MM.1S (cell line): ENCODE data around the gene CORO7.

ENCODE experiments used
- DNase-seq: peaks from one replicate; pipeline ENCODE4 v3.0.0-alpha.2; 2015
- H2AFZ ChIP-seq: fragments of 300-600 bp; sonication (generic); 2 replicates; pipeline ENCODE4 v1.6.0; 2016; ENCODE audit warnings: antibody characterized with exemption, low read length
- H3F3A ChIP-seq: fragments of 300-600 bp; sonication (generic); 2 replicates; pipeline ENCODE4 v1.6.1; 2016; ENCODE audit warnings: mild to moderate bottlenecking, antibody characterized with exemption, low read length, moderate library complexity, mixed read lengths; ENCODE audit not compliant: insufficient read depth
- H3K27ac ChIP-seq: fragments of 300-600 bp; sonication (generic); 2 replicates; pipeline ENCODE4 v1.5.1; 2016; ENCODE audit warnings: mild to moderate bottlenecking, low read length
- H3K27me3 ChIP-seq: fragments of 300-600 bp; sonication (generic); replicated peaks from 2 replicates; pipeline ENCODE4 v1.6.0; 2016; ENCODE audit warnings: low read length; ENCODE audit not compliant: insufficient read depth
- H3K36me3 ChIP-seq: fragments of 300-600 bp; sonication (generic); replicated peaks from 2 replicates; pipeline ENCODE4 v1.6.1; 2016; ENCODE audit warnings: mild to moderate bottlenecking, low read length, mixed read lengths; ENCODE audit not compliant: insufficient read depth
- H3K4me1 ChIP-seq: fragments of 300-600 bp; sonication (generic); 2 replicates; pipeline ENCODE4 v1.6.1; 2016; ENCODE audit warnings: low read length, mixed read lengths
- H3K4me2 ChIP-seq: fragments of 300-600 bp; sonication (generic); 2 replicates; pipeline ENCODE4 v1.6.0; 2016; ENCODE audit warnings: low read depth, low read length
- H3K4me3 ChIP-seq: fragments of 300-600 bp; sonication (generic); 2 replicates; pipeline ENCODE4 v1.5.1; 2016; ENCODE audit warnings: low read length, mixed read lengths
- H3K79me2 ChIP-seq: fragments of 300-600 bp; sonication (generic); 2 replicates; pipeline ENCODE4 v1.6.1; 2016; ENCODE audit warnings: mixed run types, low read length, mixed read lengths
- H3K9ac ChIP-seq: fragments of 300-600 bp; sonication (generic); 2 replicates; pipeline ENCODE4 v1.6.1; 2016; ENCODE audit warnings: low read length, mixed read lengths
- H3K9me2 ChIP-seq: fragments of 300-600 bp; sonication (generic); replicated peaks from 2 replicates; pipeline ENCODE4 v1.6.1; 2016; ENCODE audit warnings: mild to moderate bottlenecking, low read length, mixed read lengths; ENCODE audit not compliant: insufficient read depth
- H3K9me3 ChIP-seq: fragments of 300-600 bp; sonication (generic); replicated peaks from 2 replicates; pipeline ENCODE4 v1.6.1; 2016; ENCODE audit warnings: mild to moderate bottlenecking, low read length, mixed read lengths; ENCODE audit not compliant: insufficient read depth
- H4K20me1 ChIP-seq: fragments of 300-600 bp; sonication (generic); 2 replicates; pipeline ENCODE4 v1.6.1; 2016; ENCODE audit warnings: mild to moderate bottlenecking, low read length, moderate library complexity, mixed read lengths; ENCODE audit not compliant: insufficient read depth
- EZH2 ChIP-seq: fragments of 300-600 bp; sonication (generic); optimal IDR thresholded peaks from 2 replicates; pipeline ENCODE3; 2017; ENCODE audit warnings: low read depth, mild to moderate bottlenecking, antibody characterized with exemption, low read length, mixed read lengths
- EZH2phosphoT487 ChIP-seq: fragments of 300-600 bp; sonication (generic); IDR thresholded peaks from 2 replicates; pipeline ENCODE4 v1.6.1; 2018; ENCODE audit warnings: antibody characterized with exemption, low read length
- TF ChIP-seq, protein P1 (sequence below): fragments of 300-600 bp; sonication (generic); IDR thresholded peaks from 2 replicates; pipeline ENCODE4 v1.5.1; 2016; ENCODE audit warnings: antibody characterized with exemption, low read length, mixed read lengths

Gene CORO7

GRCh38 chr16:4402439-4403132 is 13.8 kb downstream of the CORO7 start:
- TF ChIP-seq EZH2phosphoT487, result no peak
- TF ChIP-seq, protein P1, sequence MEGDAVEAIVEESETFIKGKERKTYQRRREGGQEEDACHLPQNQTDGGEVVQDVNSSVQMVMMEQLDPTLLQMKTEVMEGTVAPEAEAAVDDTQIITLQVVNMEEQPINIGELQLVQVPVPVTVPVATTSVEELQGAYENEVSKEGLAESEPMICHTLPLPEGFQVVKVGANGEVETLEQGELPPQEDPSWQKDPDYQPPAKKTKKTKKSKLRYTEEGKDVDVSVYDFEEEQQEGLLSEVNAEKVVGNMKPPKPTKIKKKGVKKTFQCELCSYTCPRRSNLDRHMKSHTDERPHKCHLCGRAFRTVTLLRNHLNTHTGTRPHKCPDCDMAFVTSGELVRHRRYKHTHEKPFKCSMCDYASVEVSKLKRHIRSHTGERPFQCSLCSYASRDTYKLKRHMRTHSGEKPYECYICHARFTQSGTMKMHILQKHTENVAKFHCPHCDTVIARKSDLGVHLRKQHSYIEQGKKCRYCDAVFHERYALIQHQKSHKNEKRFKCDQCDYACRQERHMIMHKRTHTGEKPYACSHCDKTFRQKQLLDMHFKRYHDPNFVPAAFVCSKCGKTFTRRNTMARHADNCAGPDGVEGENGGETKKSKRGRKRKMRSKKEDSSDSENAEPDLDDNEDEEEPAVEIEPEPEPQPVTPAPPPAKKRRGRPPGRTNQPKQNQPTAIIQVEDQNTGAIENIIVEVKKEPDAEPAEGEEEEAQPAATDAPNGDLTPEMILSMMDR, result peak; percentile 53
- no peak overlapping the region for H3K9ac ChIP-seq
- H3K4me2 ChIP-seq, result no peak overlapping the region

DNA sequence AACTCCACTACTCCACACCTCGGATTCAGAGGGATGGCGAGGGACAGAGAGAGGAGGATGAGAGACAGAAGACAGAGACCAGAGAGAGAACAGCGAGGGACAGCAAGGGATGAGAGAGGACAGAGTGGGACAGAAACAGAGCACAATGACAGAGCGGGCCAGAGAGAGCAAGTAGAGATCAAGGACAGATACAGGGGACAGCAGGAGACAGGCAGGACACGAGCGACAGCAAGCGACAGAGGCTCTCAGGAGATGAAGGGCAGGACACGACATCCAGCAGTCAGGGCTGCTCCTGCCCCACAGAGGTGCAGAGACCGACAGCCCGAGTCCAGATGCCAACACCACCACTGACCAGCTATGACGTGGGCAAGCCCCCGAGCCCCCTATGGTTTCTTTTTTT is 14.9 kb downstream of the CORO7 start:
- Histone ChIP-seq H3K79me2 (peaks cover 52% of the 10 kb centered on the region), H3K36me3 (no peaks in the 10 kb centered on the region; the same call in 1 of the 2 replicates)

More at GRCh38 chr16:4402439-4403132, 13.8 kb downstream of the CORO7 start:
- DNase-seq, result no peak
- Histone ChIP-seq H3K36me3 (peaks cover under 1% of the 10 kb centered on the region), H3K9me2 (no peaks in the 10 kb centered on the region), H2AFZ (no peak overlapping the region), H3K4me3 (no peak overlapping the region), H3K27ac (no peak overlapping the region), H3K79me2 (peaks cover 48% of the 10 kb centered on the region), H3K9me3 (no peaks in the 10 kb centered on the region), H3F3A (no peaks in the 10 kb centered on the region; the same call in 1 of the 2 replicates), H3K27me3 (no peaks in the 10 kb centered on the region), H4K20me1 (no peaks in the 10 kb centered on the region), H3K4me1 (no peaks in the 10 kb centered on the region)

GRCh38 chr16:4401094-4401501 is 15.3 kb downstream of the CORO7 start:
- Histone ChIP-seq H3K36me3 (no peaks in the 10 kb centered on the region; the same call in 1 of the 2 replicates), H3K79me2 (peaks cover 54% of the 10 kb centered on the region), H3K4me1 (no peaks in the 10 kb centered on the region), H3K9me3 (no peaks in the 10 kb centered on the region), H3K27ac (no peak overlapping the region), H4K20me1 (no peaks in the 10 kb centered on the region), H2AFZ (no peak overlapping the region), H3K9ac (no peak overlapping the region), H3K27me3 (no peaks in the 10 kb centered on the region), H3K4me2 (no peak overlapping the region), H3K9me2 (no peaks in the 10 kb centered on the region), H3K4me3 (no peak overlapping the region), H3F3A (no peaks in the 10 kb centered on the region; the same call in 1 of the 2 replicates)
- no peak for DNase-seq
- TF ChIP-seq EZH2phosphoT487, result no peak
- TF ChIP-seq, protein P1, result no peak
- no peak for TF ChIP-seq EZH2

More for the DNA sequence above, 14.9 kb downstream of the CORO7 start:
- Histone ChIP-seq H3K4me2 (no peak overlapping the region), H3K27ac (no peak overlapping the region), H3K9me2 (no peaks in the 10 kb centered on the region), H3K9me3 (no peaks in the 10 kb centered on the region), H3K9ac (no peak overlapping the region), H3F3A (no peaks in the 10 kb centered on the region; the same call in 1 of the 2 replicates), H3K4me3 (no peak overlapping the region), H2AFZ (no peak overlapping the region), H3K4me1 (no peaks in the 10 kb centered on the region), H3K27me3 (no peaks in the 10 kb centered on the region), H4K20me1 (no peaks in the 10 kb centered on the region)
- TF ChIP-seq EZH2phosphoT487 (no peak), EZH2 (no peak)
- TF ChIP-seq, protein P1, result no peak
- DNase-seq, result no peak
